ENCODE data around the gene MGME1. TPM values are rescaled to one million over a fixed set of nuclear protein-coding genes. Genes with fewer than 3 reads are reported as not detected.

MGME1 gene
- total RNA-seq, 2 experiments from 2014 or later, result 28.2 to 30.5 TPM

GRCh38 chr20:17960927-17961586 is 7.8 kb upstream of the MGME1 start:
- TF ChIP-seq CTCF (IDR thresholded peaks at IDR 0.05), result no peak
- ChIA-PET POLR2A (interaction anchor here (1.1 to 2.0 kb wide), 2 partner anchors 27 to 32 kb away, joined by 3 to 5 read pairs; no protein-coding TSS in a partner anchor), CTCF (interaction anchor here (1.1 to 1.7 kb wide), 3 partner anchors 10 to 43 kb away, joined by 3 to 4 read pairs (median 3); no protein-coding TSS in a partner anchor)
- peaks cover 81% of the 10 kb centered on the region for H3K36me3 Mint-ChIP-seq (ENCODE audit: low read depth)
- no peak overlapping the region for H3K4me3 Mint-ChIP-seq
- ATAC-seq, result no peak
- no peaks in the 10 kb centered on the region for H3K9me3 Mint-ChIP-seq
- H3K4me1 Mint-ChIP-seq (ENCODE audit: low read depth), result peaks cover 80% of the 10 kb centered on the region
- peak overlapping the region; percentile 92 for H3K27ac Mint-ChIP-seq
- no peak for DNase-seq
- H3K27me3 Mint-ChIP-seq, result no peaks in the 10 kb centered on the region
- intact Hi-C loops (cut with micrococcal nuclease), result no loop called here

DNA sequence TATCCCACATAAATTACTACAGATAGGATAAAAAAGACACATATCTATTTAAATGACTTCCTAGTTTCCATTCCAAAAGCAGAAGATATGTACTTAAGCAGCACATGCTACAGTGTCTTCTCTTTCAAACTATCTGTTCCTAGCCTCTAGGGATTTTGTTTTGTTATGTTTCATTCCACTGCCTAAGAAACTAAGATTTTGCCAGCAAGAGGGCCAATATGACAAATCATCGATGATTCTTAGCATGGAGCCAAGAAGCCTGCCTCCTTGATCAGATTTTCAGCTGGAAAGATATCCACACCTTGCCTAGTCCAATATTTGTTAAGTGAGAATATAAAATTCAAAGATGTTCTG is 7.3 kb upstream of the MGME1 start:
- CTCF ChIA-PET, result interaction anchor here (1.7 kb wide), 1 partner anchor 22 kb away, joined by 4 read pairs; no protein-coding TSS in a partner anchor
- Mint-ChIP-seq H3K27me3 (no peaks in the 10 kb centered on the region), H3K9me3 (no peaks in the 10 kb centered on the region), H3K27ac (peak overlapping the region; percentile 92), H3K4me3 (no peak overlapping the region), H3K4me1 (ENCODE audit: low read depth) (peaks cover 77% of the 10 kb centered on the region), H3K36me3 (ENCODE audit: low read depth) (peaks cover 84% of the 10 kb centered on the region)
- intact Hi-C loops (cut with micrococcal nuclease), result no loop called here
- ATAC-seq (no peak), DNase-seq (no peak)
- POLR2A ChIA-PET, result interaction anchor here (1.1 to 1.8 kb wide), 3 partner anchors 9 to 37 kb away, joined by 3 to 10 read pairs (median 3); no protein-coding TSS in a partner anchor
- TF ChIP-seq CTCF (IDR thresholded peaks at IDR 0.05), result no peak

GRCh38 chr20:17963114-17963897 is 5.5 kb upstream of the MGME1 start:
- no peak for TF ChIP-seq CTCF (IDR thresholded peaks at IDR 0.05)
- H3K36me3 Mint-ChIP-seq (ENCODE audit: low read depth), result peaks cover 88% of the 10 kb centered on the region
- no peaks in the 10 kb centered on the region for H3K27me3 Mint-ChIP-seq

DNA sequence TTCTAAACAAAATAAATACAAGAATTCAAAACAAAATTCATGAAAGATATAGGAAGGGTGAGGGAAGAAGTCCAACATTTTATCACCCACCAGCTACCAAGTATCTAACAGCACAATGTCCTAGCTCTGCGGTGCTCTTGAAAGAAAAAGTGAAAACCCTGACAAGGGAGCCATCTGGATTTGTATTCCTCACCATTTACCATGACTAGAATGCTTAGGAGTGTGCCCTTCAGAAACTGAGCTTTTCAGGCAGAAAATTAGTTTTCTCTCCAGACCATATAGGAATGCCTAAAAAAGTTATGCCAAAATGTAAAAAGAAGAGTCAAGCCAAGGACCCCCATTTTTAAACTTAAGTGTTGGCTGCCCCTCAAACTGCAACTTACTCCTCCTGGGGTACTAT is 4.7 kb upstream of the MGME1 start:
- Mint-ChIP-seq H3K36me3 (ENCODE audit: low read depth) (peaks cover 83% of the 10 kb centered on the region), H3K27me3 (no peaks in the 10 kb centered on the region), H3K27ac (peak overlapping the region; percentile 92), H3K4me3 (peak overlapping the region; percentile 92), H3K9me3 (no peaks in the 10 kb centered on the region), H3K4me1 (ENCODE audit: low read depth) (peaks cover 57% of the 10 kb centered on the region)
- ATAC-seq (no peak), DNase-seq (no peak)
- TF ChIP-seq CTCF (IDR thresholded peaks at IDR 0.05), result no peak
- intact Hi-C loops (cut with micrococcal nuclease), result no loop called here
- ChIA-PET POLR2A (interaction anchor here (0.6 to 3.2 kb wide), 4 partner anchors 9 to 560 kb away, joined by 3 to 10 read pairs (median 5); partner anchors contain the start of genes KAT14 and PET117), CTCF (interaction anchor here (1.3 to 1.4 kb wide), 2 partner anchors 25 to 66 kb away, joined by 3 to 5 read pairs; no protein-coding TSS in a partner anchor)

More at GRCh38 chr20:17963114-17963897, 5.5 kb upstream of the MGME1 start:
- Mint-ChIP-seq H3K9me3 (no peaks in the 10 kb centered on the region), H3K4me3 (peak overlapping the region; percentile 92), H3K4me1 (ENCODE audit: low read depth) (peaks cover 65% of the 10 kb centered on the region), H3K27ac (peak overlapping the region; percentile 92)
- intact Hi-C loops (cut with micrococcal nuclease), result no loop called here
- ATAC-seq (no peak), DNase-seq (no peak)
- CTCF ChIA-PET, result interaction anchor here (1.3 to 1.4 kb wide), 4 partner anchors 24 to 308 kb away, joined by 3 to 5 read pairs (median 4); no protein-coding TSS in a partner anchor
- POLR2A ChIA-PET, result interaction anchor here (0.6 to 3.2 kb wide), 5 partner anchors 8 to 561 kb away, joined by 3 to 10 read pairs (median 7); partner anchors contain the start of genes KAT14 and PET117
